ENCODE results near the gene MIEN1. TPM values are rescaled to one million over a fixed set of nuclear protein-coding genes. Genes with fewer than 3 reads are reported as not detected.

Gene MIEN1
- total and polyA plus RNA-seq, 2 of the 13 experiments (the other 11 are each of a cell fraction or from before 2014, with no cell fraction given), result 40.6 to 56.6 TPM

GRCh38 chr17:39699818-39700147 lies 30.5 kb downstream of the MIEN1 start, which contains the start of gene ERBB2 (continued):
- TF ChIP-seq THAP11 (CRISPR knock-in tag; IDR thresholded peaks at IDR 0.05) (peak; percentile 44; the same call in 1 of the 2 replicates), ZNF207 (IDR thresholded peaks at IDR 0.05; ENCODE audit: borderline replicate concordance) (no peak), MIER2 (CRISPR knock-in tag; IDR thresholded peaks at IDR 0.05) (peak; percentile 11; the same call in 1 of the 2 replicates), CHD2 (IDR thresholded peaks at IDR 0.05; ENCODE audit: low read depth, low read length) (no peak), ZNF280D (CRISPR knock-in tag; IDR thresholded peaks at IDR 0.05) (peak; percentile 20; the same call in 1 of the 2 replicates), MAZ (IDR thresholded peaks at IDR 0.05; ENCODE audit: borderline replicate concordance, low read depth, low read length) (peak; percentile 85; the same call in 1 of the 2 replicates), MAZ (CRISPR knock-in tag; IDR thresholded peaks at IDR 0.05; ENCODE audit: low read depth) (peak; percentile 87), HOMEZ (CRISPR knock-in tag; IDR thresholded peaks at IDR 0.05; ENCODE audit: low read depth) (0 out of 2 replicates have a peak, but pooled peaks have one; percentile 7), ARID5B (CRISPR knock-in tag; IDR thresholded peaks at IDR 0.05) (peak; percentile 36; the same call in 1 of the 2 replicates), NFYB (CRISPR knock-in tag; IDR thresholded peaks at IDR 0.05) (peak; percentile 24; the same call in 1 of the 2 replicates), SALL1 (CRISPR knock-in tag; IDR thresholded peaks at IDR 0.05) (0 out of 2 replicates have a peak, but pooled peaks have one; percentile 29), ZNF235 (CRISPR knock-in tag; IDR thresholded peaks at IDR 0.05; ENCODE audit: borderline replicate concordance) (no peak), ZBTB38 (CRISPR knock-in tag; IDR thresholded peaks at IDR 0.05) (peak; percentile 37; the same call in 1 of the 2 replicates), DMAP1 (CRISPR knock-in tag; IDR thresholded peaks at IDR 0.05) (peak; percentile 55; the same call in 1 of the 2 replicates), ZFP91 (CRISPR knock-in tag; IDR thresholded peaks at IDR 0.05; ENCODE audit: borderline replicate concordance) (0 out of 2 replicates have a peak, but pooled peaks have one; percentile 6), NCOA2 (CRISPR knock-in tag; IDR thresholded peaks at IDR 0.05) (peak; percentile 38; the same call in 1 of the 2 replicates), ZNF564 (CRISPR knock-in tag; IDR thresholded peaks at IDR 0.05) (0 out of 2 replicates have a peak, but pooled peaks have one; percentile 58), ZGPAT (CRISPR knock-in tag; IDR thresholded peaks at IDR 0.05) (0 out of 2 replicates have a peak, but pooled peaks have one; percentile 34)

Measured in HepG2 (cell line).